Right lobe of liver (tissue), 6 donors: ENCODE measurements around the gene MEMO1. TPM values are rescaled to one million over a fixed set of nuclear protein-coding genes. Genes with fewer than 3 reads are reported as not detected.
"Not testable (repeated sequence)": the region's sequence is repeated elsewhere in the genome, so short reads cannot be mapped to it uniquely, and the experiment has no call there.

Source experiments
- ATAC-seq, 4 donors: fragments of 200-7000 bp; cut with Tn5 transposase; one replicate each; pipeline ENCODE4 v1.9.1; 2020; ENCODE audit warnings: mild to moderate bottlenecking in 4 of 4, moderate library complexity in 4 of 4
- DNase-seq, 3 donors: peaks; one replicate each; pipeline ENCODE4 v3.0.0-alpha.2; 2020
- H3K27ac ChIP-seq, 3 donors: fragments of 200-600 bp; one replicate each; pipeline ENCODE4 v1.8.0; 2022
- H3K27me3 ChIP-seq, 2 donors: fragments of 200-600 bp; one replicate each; pipeline ENCODE4 v1.8.0; 2022
- H3K36me3 ChIP-seq, 4 donors: fragments of 200-600 bp; sonication (generic) in 1 of 4; one replicate each; pipeline versions ENCODE4 v1.5.1 to v1.8.0; 2017 to 2022; ENCODE audit warnings: control low read depth in 1 of 4
- H3K4me1 ChIP-seq, 4 donors: fragments of 200-600 bp; sonication (generic) in 1 of 4; one replicate each; pipeline versions ENCODE4 v1.5.1 to v1.8.0; 2017 to 2022; ENCODE audit warnings: control low read depth in 1 of 4
- H3K4me3 ChIP-seq, 3 donors: fragments of 200-600 bp; one replicate each; pipeline ENCODE4 v1.8.0; 2022
- H3K9me3 ChIP-seq, 4 donors: fragments of 200-600 bp; sonication (generic) in 1 of 4; one replicate each; pipeline versions ENCODE4 v1.5.1 to v1.8.0; 2017 to 2022; ENCODE audit warnings: control low read depth in 1 of 4
- POLR2A ChIP-seq: fragments of 450-650 bp; IDR thresholded peaks from one replicate; pipeline ENCODE4 v1.6.1; 2017; ENCODE audit warnings: antibody characterized with exemption, mild to moderate bottlenecking
- WGBS: methylation state at CpG from one replicate; pipeline ENCODE4 v1.1.6; 2018; ENCODE audit warnings: low coverage, low lambda C conversion rate; ENCODE audit not compliant: insufficient coverage; ENCODE audit errors: missing lambda C conversion rate; 5-methylcytosine and 5-hydroxymethylcytosine counted together
- intact Hi-C, 2 donors: fragments of 100-400 bp; cut with DNase I; formaldehyde crosslinking; loops; one replicate each; pipeline versions ENCODE4 v1.11.2 to v1.14.1; 2022
- long read RNA-seq: library from polyadenylated mRNA; unstranded; transcript quantifications from one replicate; pipeline ENCODE4 v2.0.0, GENCODE V29; 2019
- total RNA-seq, 6 experiments: library from RNA; depleted of rRNA in 2 of 6; stranded (reverse); fragments of >200 nt in 2 of 6; fragmentation: NEBNext Ultra II Directional in 3 of 6; extraction: Animal tissue kit (Norgen Biotek cat#: 25700) in 3 of 6; gene quantifications; one replicate each; pipeline versions ENCODE4 v1.1.0 to v1.2.4, GENCODE V29; 2016 to 2023
- TF ChIP-seq, protein P1 (sequence below), 4 donors: fragments of 200-600 bp in 3 of 4; fragments of 450-650 bp in 1 of 4; IDR thresholded peaks; one replicate each; pipeline versions ENCODE4 v1.5.1 to v1.8.0; 2016 to 2022; ENCODE audit warnings: antibody characterized with exemption in 4 of 4, mild to moderate bottlenecking in 2 of 4
- donor health status: DM: no; HTN: yes; CAD: no.
- donor health status: DM: no; HTN: no; CAD: no.
- donor health status: DM: no; HTN: no; CAD: no.
- donor health status: DM: no; HTN: yes; CAD: no.
- donor health status: DM: no; HTN: yes; CAD: no.

Gene MEMO1
- total RNA-seq = 10 to 100 TPM; 19.6 to 28.0 (median 23.2) TPM
- long read RNA-seq, full-length matches to known transcripts = 6 of 6 reads
- long read RNA-seq, partial matches to known transcripts = 0 of 6 reads
- long read RNA-seq, other reads (novel, unspliced or antisense) = 0 of 6 reads

GRCh38 chr2:32010670-32011484, at the start of gene MEMO1:
MEMO1 (minus strand) TSS chr2:32011008; CDS start chr2:32010247, 761 bp downstream.
- Histone ChIP-seq H3K4me3 (peak within 1 kb of the TSS; percentile 74 to 88 (median 80)), H3K36me3 (no peaks in the 10 kb centered on the region), H3K27ac (peak within 1 kb of the TSS; percentile 80 to 90 (median 87)), H3K9me3 (no peaks in the 10 kb centered on the region), H3K4me1 (peaks cover 0 to 22% (median 7%) of the 10 kb centered on the region in 4 donors), H3K27me3 (no peaks in the 10 kb centered on the region)
- 3% methylated on average over 8 of the region's 57 CpGs for WGBS
- peak; percentile 95 to 96 (median 96) for DNase-seq
- ATAC-seq = peak; percentile 77 to 83 (median 80)
- intact Hi-C loops = no loop called here
- peak; percentile 76 for TF ChIP-seq POLR2A
- TF ChIP-seq, protein P1, sequence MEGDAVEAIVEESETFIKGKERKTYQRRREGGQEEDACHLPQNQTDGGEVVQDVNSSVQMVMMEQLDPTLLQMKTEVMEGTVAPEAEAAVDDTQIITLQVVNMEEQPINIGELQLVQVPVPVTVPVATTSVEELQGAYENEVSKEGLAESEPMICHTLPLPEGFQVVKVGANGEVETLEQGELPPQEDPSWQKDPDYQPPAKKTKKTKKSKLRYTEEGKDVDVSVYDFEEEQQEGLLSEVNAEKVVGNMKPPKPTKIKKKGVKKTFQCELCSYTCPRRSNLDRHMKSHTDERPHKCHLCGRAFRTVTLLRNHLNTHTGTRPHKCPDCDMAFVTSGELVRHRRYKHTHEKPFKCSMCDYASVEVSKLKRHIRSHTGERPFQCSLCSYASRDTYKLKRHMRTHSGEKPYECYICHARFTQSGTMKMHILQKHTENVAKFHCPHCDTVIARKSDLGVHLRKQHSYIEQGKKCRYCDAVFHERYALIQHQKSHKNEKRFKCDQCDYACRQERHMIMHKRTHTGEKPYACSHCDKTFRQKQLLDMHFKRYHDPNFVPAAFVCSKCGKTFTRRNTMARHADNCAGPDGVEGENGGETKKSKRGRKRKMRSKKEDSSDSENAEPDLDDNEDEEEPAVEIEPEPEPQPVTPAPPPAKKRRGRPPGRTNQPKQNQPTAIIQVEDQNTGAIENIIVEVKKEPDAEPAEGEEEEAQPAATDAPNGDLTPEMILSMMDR (IDR thresholded peaks at IDR 0.05) = peak in 1 of 4 donors; percentile 3

GRCh38 chr2:32060266-32060665, 49.5 kb upstream of the MEMO1 start:
- DNase-seq (no peak), ATAC-seq (no peak)
- Histone ChIP-seq H3K9me3 (no peaks in the 10 kb centered on the region), H3K4me3 (no peak overlapping the region), H3K36me3 (no peaks in the 10 kb centered on the region), H3K4me1 (peaks cover 0 to 12% (median 2%) of the 10 kb centered on the region in 4 donors), H3K27me3 (no peaks in the 10 kb centered on the region), H3K27ac (no peak overlapping the region)
- TF ChIP-seq POLR2A = no peak
- 94% methylated on average over 2 of the region's 2 CpGs for WGBS
- intact Hi-C loops = no loop called here

DNA sequence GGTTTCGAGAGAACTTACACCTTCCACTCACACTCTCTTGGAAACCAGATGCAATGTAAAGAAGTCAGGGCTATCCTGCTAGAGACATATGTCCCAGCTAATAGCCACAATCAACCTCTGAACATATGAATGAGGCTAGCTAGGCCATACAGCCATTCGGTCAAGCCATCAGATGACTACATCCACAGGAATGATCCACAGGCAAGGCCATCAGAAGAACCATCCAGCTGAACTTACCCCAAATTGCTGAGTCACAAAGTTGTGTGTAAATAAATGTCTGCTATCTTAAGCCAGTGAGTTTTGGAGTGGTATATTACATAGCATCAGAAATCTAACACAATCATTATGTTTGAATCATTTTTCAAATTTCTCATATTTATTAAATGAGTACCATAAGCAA, 47.3 kb upstream of the MEMO1 start:
- no peak overlapping the region for H3K27ac ChIP-seq
- WGBS = 79% methylated on average over 2 of the region's 2 CpGs
- peaks cover 0 to 3% (median 0%) of the 10 kb centered on the region in 4 donors for H3K4me1 ChIP-seq
- H3K36me3 ChIP-seq = no peaks in the 10 kb centered on the region
- TF ChIP-seq, protein P1 (IDR thresholded peaks at IDR 0.05) = no peak
- TF ChIP-seq POLR2A = no peak
- DNase-seq (no peak), ATAC-seq (no peak)
- no peaks in the 10 kb centered on the region for H3K27me3 ChIP-seq
- H3K4me3 ChIP-seq = no peak overlapping the region
- intact Hi-C loops = no loop called here
- no peaks in the 10 kb centered on the region for H3K9me3 ChIP-seq

DNA sequence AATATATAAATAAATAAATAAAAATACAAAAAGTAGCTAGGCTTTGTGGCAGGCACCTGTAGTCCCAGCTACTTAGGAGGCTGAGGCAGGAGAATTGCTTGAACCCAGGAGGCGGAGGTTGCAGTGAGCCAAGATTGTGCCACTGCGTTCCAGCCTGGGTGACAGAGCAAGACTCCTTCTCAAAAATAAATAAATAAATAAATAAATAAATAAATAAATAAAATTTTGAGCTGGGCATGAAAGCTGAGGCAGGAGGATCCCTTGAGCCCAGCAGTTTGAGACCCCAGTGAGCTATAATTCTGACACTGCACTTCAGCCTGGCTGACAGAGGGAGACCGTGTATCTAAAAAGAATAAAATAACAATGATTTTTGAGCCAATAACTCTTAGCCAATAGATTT, 43.8 kb upstream of the MEMO1 start:
- H3K27me3 ChIP-seq, H3K9me3 ChIP-seq, H3K4me3 ChIP-seq, H3K4me1 ChIP-seq, DNase-seq, H3K27ac ChIP-seq, H3K36me3 ChIP-seq, intact Hi-C loops, ATAC-seq: not testable (repeated sequence)
- 79% methylated on average over 3 of the region's 3 CpGs for WGBS

GRCh38 chr2:32051836-32052439, 41.1 kb upstream of the MEMO1 start:
- Histone ChIP-seq H3K27ac (no peak overlapping the region), H3K36me3 (no peaks in the 10 kb centered on the region), H3K9me3 (no peaks in the 10 kb centered on the region), H3K4me1 (no peaks in the 10 kb centered on the region), H3K27me3 (no peaks in the 10 kb centered on the region), H3K4me3 (no peak overlapping the region)
- intact Hi-C loops = no loop called here
- no peak for ATAC-seq
- no peak for DNase-seq
- WGBS = 93% methylated on average over 8 of the region's 11 CpGs
- TF ChIP-seq, protein P1 (IDR thresholded peaks at IDR 0.05) = no peak
- TF ChIP-seq POLR2A = no peak
